DND-41 (cell line): ENCODE results near the gene PCNX2.

Experiments used
- ATAC-seq: fragments of 200-7000 bp; cut with Tn5 transposase; 3 replicates; pipeline ENCODE4 v1.9.1; 2021; ENCODE audit warnings: low read depth; ENCODE audit not compliant: insufficient read depth
- DNase-seq: peaks from one replicate; pipeline ENCODE4 v3.0.0-alpha.2; 2020
- H2AFZ ChIP-seq: 2 replicates; pipeline ENCODE4 v1.6.0; 2012; ENCODE audit warnings: low read depth, low read length
- H3K27ac ChIP-seq: 2 replicates; pipeline ENCODE4 v1.5.1; 2012; ENCODE audit warnings: low read length, inconsistent platforms
- H3K27me3 ChIP-seq: fragments of 200-600 bp; sonication (generic); 2 replicates; pipeline ENCODE4 v1.6.0; 2012; ENCODE audit warnings: low read length, mild to moderate bottlenecking, inconsistent platforms; ENCODE audit not compliant: insufficient read depth, poor library complexity
- H3K36me3 ChIP-seq: 2 replicates; pipeline ENCODE4 v1.5.1; 2012; ENCODE audit warnings: low read length, inconsistent platforms; ENCODE audit not compliant: insufficient read depth
- H3K4me1 ChIP-seq: 2 replicates; pipeline ENCODE4 v1.5.1; 2012; ENCODE audit warnings: mild to moderate bottlenecking, low read length; ENCODE audit not compliant: insufficient read depth
- H3K4me2 ChIP-seq: 2 replicates; pipeline ENCODE4 v1.6.0; 2012; ENCODE audit warnings: mild to moderate bottlenecking, moderate library complexity, low read length, inconsistent platforms; ENCODE audit not compliant: insufficient read depth
- H3K4me3 ChIP-seq, 2 experiments: fragments of 200-600 bp in 1 of 2; shearing (Covaris generic) in 1 of 2; 2 replicates each; pipeline ENCODE4 v1.5.1; 2012 to 2016; ENCODE audit warnings: inconsistent platforms in 2 of 2, low read length in 2 of 2, mild to moderate bottlenecking in 2 of 2, low read depth in 1 of 2, moderate library complexity in 1 of 2
- H3K79me2 ChIP-seq: 2 replicates; pipeline ENCODE4 v1.6.0; 2012; ENCODE audit warnings: low read length, inconsistent platforms; ENCODE audit not compliant: insufficient read depth
- H3K9ac ChIP-seq: 2 replicates; pipeline ENCODE4 v1.6.0; 2012; ENCODE audit warnings: low read depth, mild to moderate bottlenecking, inconsistent platforms, low read length, moderate library complexity
- H3K9me3 ChIP-seq: 2 replicates; pipeline ENCODE4 v1.5.1; 2012; ENCODE audit warnings: low read length, moderate library complexity, mild to moderate bottlenecking, inconsistent platforms; ENCODE audit not compliant: insufficient read depth, severe bottlenecking
- H4K20me1 ChIP-seq: 2 replicates; pipeline ENCODE4 v1.6.0; 2012; ENCODE audit warnings: low read length; ENCODE audit not compliant: insufficient read depth
- EZH2 ChIP-seq: IDR thresholded peaks from 3 replicates; pipeline ENCODE4 v1.6.1; 2012; ENCODE audit warnings: borderline replicate concordance, low read depth, mild to moderate bottlenecking, moderate library complexity, low read length, inconsistent platforms; ENCODE audit not compliant: severe bottlenecking
- TF ChIP-seq, protein P1 (sequence below): IDR thresholded peaks from 2 replicates; pipeline ENCODE4 v1.5.1; 2012; ENCODE audit warnings: borderline replicate concordance, low read length, moderate library complexity, mild to moderate bottlenecking; ENCODE audit not compliant: poor library complexity, severe bottlenecking; ENCODE audit errors: extremely low read depth

The PCNX2 gene

DNA sequence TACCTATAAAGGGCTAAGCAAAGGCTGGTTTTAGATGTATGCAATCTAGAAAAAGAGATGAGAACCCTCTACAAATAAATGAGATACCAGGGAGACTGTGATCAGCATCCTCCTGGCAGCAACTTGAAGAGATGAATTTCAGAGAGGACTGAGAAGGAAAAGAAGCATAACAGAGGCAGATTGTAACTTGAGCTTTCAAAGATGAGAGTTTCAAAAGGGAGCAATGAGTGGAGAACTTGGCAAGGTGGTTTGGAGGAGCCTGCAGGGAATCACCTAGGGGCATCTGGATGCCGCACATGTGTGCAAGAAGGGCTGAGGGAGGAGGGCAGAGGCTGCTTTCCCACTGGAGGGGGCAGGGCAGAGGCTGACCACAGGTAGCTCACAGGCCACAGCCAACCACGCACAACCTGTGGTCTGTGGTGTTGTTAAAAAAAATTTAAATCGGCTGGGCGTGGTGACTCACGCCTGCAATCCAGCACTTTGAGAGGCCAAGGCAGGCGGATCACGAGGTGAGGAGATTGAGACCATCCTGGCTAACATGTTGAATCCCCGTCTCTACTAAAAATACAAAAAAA is 50.2 kb downstream of the PCNX2 start:
- Histone ChIP-seq H2AFZ (no peak overlapping the region), H3K4me1 (no peaks in the 10 kb centered on the region), H3K4me3 (no peak overlapping the region), H3K27ac (no peak overlapping the region), H3K9me3 (no peaks in the 10 kb centered on the region), H3K36me3 (peaks cover 5% of the 10 kb centered on the region; the same call in 1 of the 2 replicates), H4K20me1 (no peaks in the 10 kb centered on the region), H3K9ac (no peak overlapping the region), H3K27me3 (no peaks in the 10 kb centered on the region), H3K4me2 (no peak overlapping the region), H3K79me2 (no peaks in the 10 kb centered on the region)
- TF ChIP-seq EZH2: no peak
- TF ChIP-seq, protein P1, sequence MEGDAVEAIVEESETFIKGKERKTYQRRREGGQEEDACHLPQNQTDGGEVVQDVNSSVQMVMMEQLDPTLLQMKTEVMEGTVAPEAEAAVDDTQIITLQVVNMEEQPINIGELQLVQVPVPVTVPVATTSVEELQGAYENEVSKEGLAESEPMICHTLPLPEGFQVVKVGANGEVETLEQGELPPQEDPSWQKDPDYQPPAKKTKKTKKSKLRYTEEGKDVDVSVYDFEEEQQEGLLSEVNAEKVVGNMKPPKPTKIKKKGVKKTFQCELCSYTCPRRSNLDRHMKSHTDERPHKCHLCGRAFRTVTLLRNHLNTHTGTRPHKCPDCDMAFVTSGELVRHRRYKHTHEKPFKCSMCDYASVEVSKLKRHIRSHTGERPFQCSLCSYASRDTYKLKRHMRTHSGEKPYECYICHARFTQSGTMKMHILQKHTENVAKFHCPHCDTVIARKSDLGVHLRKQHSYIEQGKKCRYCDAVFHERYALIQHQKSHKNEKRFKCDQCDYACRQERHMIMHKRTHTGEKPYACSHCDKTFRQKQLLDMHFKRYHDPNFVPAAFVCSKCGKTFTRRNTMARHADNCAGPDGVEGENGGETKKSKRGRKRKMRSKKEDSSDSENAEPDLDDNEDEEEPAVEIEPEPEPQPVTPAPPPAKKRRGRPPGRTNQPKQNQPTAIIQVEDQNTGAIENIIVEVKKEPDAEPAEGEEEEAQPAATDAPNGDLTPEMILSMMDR: no peak
- ATAC-seq (no peak), DNase-seq (no peak)

DNA sequence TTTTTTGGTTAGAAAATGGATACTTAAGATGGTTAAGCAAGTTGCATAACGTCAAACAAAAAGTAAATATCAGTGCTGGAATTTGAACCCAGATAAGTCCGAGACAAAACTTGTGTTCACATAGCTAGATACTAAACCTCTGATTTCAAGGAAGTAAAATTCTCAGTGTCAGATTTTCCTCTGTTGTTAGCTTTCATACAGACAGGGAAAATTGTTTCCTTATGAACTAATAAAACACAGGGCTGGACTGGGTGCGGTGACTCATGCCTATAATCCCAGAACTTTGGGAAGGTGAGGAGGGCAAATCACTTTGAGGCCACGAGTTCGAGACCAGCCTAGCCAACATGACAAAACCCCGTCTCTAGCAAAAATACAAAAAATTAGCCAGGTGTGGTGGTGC is 51.3 kb downstream of the PCNX2 start:
- Histone ChIP-seq H4K20me1 (no peaks in the 10 kb centered on the region), H3K9me3 (no peaks in the 10 kb centered on the region), H3K79me2 (no peaks in the 10 kb centered on the region), H3K27me3 (no peaks in the 10 kb centered on the region), H3K36me3 (no peaks in the 10 kb centered on the region), H3K4me2 (no peak overlapping the region), H3K27ac (no peak overlapping the region), H2AFZ (no peak overlapping the region), H3K9ac (no peak overlapping the region), H3K4me3 (no peak overlapping the region), H3K4me1 (no peaks in the 10 kb centered on the region)
- no peak for TF ChIP-seq EZH2
- TF ChIP-seq, protein P1: no peak
- no peak for ATAC-seq
- DNase-seq: no peak

- Histone ChIP-seq H3K9me3 (no peaks in the 10 kb centered on the region), H3K27me3 (no peaks in the 10 kb centered on the region), H3K4me2 (no peak overlapping the region), H2AFZ (no peak overlapping the region), H4K20me1 (no peaks in the 10 kb centered on the region), H3K4me1 (no peaks in the 10 kb centered on the region), H3K36me3 (no peaks in the 10 kb centered on the region), H3K9ac (no peak overlapping the region), H3K79me2 (no peaks in the 10 kb centered on the region), H3K4me3 (no peak overlapping the region), H3K27ac (no peak overlapping the region)
- ATAC-seq (no peak), DNase-seq (no peak)
- no peak for TF ChIP-seq EZH2
- TF ChIP-seq, protein P1: no peak
Observed at GRCh38 chr1:233242827-233243483, 52.6 kb downstream of the PCNX2 start.

- Histone ChIP-seq H4K20me1 (no peaks in the 10 kb centered on the region), H3K27ac (no peak overlapping the region), H3K79me2 (no peaks in the 10 kb centered on the region), H3K4me2 (no peak overlapping the region), H2AFZ (no peak overlapping the region), H3K9ac (no peak overlapping the region), H3K27me3 (no peaks in the 10 kb centered on the region), H3K4me1 (no peaks in the 10 kb centered on the region), H3K4me3 (no peak overlapping the region), H3K9me3 (no peaks in the 10 kb centered on the region), H3K36me3 (0 out of 2 replicates have a peak, but pooled peaks cover 2% of the 10 kb centered on the region)
- DNase-seq: no peak
- ATAC-seq: no peak
- TF ChIP-seq, protein P1: no peak
- no peak for TF ChIP-seq EZH2
Observed at GRCh38 chr1:233241759-233242158, 53.8 kb downstream of the PCNX2 start.
